Retina (tissue), 1 donor: ENCODE measurements around the gene ADCY3.

Experiments
- DNase-seq: peaks from one replicate; pipeline ENCODE4 v3.0.0-alpha.2; 2016

Gene ADCY3

DNA sequence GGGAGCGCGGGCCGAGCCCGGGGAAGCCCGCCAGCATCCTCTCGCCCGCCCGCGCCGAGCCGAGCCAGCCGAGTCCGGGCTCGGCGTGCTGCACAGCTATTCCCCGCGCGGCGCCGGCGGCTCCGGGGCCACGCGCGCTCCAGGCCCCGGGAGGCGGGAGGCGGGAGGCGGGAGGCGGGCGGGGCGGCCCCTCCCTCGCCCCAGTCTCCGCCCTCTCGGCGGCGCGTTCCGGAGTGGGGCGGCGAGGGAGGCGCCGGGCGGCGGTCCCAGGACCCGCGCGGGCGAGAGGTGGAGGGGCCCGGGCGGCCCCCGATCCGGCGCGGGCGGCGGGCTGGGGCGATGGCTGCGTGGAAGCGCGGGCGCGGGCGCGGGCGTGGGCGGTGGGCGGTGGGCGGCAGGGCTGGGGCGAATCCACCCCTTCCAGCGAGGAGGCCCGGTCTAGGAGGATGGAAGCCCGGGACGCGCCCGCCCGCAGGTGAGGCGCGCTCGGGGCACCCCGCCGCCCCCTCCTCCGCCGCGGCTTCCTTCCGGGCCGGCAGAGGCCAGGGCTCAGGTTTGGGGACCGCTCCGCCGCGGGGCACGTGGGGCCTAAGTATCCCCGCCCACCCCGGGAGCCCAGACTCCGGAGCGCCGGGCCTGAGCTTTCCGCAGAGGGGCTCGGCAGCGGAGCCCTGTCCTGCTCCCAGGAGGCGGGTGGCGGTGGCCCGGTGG lies at the start of gene ADCY3:
ADCY3 (minus strand) TSS at position 140 of the 711 bp plus-strand sequence. CDS start 1,250 bp downstream, outside the sequence.
- peak; percentile 73 for DNase-seq

DNA sequence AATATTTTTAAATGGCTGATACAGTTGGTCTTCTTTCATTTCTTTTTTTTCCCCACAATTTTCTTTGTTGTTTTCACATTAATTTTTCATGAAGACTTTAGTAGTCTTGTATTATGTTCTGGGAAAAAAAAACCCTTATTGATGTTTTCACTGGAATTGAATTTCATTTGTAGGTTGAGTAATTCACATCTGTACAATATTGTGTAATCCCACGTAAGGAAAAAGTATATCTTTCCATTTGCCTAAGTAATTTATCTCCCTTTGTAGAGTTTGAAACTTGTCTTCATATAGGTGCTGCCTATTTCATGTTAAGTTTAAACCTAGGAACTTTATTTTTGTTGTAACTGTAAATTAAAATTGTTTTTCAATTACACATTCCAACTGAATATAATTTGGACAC lies 49.7 kb upstream of the ADCY3 start:
- DNase-seq, result no peak

DNA sequence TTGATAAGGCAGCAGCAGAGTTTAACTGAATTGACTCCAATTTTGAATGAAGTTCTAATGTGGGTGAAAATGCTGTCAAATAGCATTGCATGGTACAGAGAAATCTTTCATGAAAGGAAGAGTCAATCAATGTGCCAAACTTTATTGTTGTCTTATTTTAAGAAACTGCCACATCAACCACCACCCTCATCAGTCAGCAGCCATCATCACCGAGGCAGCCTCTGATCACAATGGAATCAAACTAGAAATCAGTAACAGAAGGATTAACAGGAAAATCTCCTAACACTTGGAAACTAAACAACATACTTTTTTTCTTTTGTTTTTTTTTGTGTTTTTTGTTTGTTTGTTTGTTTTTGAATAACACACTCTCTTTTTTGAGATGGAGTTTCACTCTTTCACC lies 41.9 kb upstream of the ADCY3 start:
- no peak for DNase-seq

DNA sequence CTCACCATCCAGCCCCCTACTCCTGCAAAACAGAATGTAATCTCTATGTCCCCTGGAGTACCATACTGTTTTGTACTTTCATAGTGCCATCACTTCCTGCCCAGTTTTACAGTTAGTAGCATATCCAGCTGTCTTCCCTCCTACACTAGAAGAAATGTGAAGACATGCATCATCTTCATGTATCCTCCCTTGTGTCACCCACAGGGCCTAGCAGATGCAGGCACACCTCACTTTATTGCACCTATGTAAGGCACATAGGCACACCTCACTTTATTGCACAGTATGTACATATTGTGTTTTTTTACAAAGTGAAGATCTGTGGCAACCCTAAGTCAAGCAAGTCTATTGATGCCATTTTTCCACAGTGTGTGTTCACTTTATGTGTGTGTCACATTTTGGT lies 39.7 kb upstream of the ADCY3 start:
- no peak for DNase-seq

DNA sequence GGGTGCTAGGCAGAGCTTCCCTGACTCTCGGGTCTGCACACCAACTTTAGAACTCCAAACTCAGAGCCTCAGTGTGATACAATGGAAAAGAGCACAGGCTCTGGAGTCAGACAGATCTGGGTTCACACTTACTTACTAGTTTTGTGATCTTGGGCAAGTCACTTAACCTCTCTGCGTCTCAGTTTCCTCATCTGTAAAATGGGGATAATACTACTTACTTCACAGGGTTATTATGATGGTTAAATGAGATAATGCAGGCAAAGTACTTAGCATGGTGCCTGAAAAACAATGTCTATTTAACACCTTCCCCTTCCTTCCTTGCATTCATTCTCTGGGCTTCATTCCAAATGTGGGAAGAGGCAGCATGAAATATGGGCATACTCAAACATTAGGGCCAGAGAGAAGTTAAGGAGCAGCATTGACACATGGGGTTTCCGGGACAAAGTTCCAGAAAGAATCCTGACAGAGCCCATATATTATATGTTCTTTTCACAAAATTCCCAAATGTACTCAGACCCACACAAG lies 38.4 kb upstream of the ADCY3 start:
- no peak for DNase-seq

DNA sequence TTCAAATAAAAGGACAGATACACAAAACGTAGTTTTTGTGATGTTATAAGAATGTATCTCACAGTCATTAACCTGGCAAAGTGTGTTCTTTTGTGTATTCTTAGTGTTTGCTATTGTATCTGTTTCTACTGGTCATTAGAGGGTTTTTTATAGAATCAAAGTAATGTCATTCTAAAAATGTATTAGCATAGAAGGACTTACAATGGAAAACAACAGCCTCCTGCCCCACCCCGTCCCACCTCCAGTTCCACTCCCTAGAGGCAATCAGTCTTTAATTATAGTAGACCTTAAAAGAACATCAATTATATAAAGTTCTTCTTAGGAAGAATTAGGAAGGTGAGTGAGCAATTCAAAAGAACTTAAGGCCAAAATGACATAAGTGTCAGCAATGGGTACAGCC lies 37.9 kb upstream of the ADCY3 start:
- DNase-seq, result no peak

DNA sequence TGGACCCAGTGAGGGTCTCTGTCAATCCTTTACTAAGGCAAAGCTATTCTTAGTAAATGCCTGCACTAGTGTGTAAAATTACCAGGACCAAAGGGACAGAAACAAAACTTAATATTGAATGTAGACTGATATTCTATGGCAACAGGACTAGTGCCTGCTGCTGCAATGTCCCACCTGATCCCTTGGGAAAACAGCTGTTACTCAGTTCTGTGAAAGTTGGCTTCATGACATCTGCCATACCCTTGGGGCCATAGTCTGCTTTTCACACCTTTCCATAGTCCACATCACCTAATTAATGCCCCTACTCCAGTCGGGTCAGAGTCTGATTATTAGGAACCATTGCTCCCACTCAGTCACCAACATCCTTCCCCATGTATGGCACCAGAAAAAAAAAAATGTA lies 37.2 kb upstream of the ADCY3 start:
- no peak for DNase-seq

DNA sequence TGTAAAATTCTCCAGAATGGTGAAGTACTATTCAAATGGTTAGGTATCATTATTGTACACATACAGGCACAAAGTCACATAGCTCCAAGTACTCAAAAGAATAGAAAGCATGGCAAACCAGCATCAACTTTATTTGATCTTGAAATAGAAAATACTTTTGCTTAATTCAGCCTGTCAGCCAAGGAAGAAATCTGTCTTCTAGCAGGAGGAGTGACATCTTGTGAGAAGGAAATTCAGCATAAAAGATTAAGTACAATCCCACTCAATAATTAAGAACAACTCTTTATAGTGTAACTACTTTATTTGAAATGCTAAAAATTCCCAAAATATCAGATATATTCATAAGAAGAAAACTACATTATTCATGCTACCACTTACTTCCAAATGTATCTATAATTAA lies 35.9 kb upstream of the ADCY3 start:
- no peak for DNase-seq

DNA sequence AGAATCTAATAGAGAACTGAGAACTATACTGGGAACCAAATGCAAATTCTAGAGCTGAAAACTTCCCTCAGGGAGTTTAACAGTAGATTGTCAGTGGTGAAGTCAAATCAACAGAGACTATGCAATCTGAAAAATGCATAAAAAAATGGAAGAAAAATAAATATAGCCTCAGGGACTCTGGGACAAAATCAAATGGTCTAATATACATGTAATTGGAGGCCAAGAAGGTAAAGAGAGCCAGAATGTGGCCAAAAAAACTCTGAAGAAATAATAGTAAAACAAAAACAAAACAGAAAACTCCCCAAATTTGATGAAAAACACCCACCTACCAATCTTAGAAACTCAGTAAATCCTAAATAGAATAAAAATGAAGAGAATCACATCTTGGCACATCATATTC lies 35.2 kb upstream of the ADCY3 start:
- DNase-seq, result no peak

DNA sequence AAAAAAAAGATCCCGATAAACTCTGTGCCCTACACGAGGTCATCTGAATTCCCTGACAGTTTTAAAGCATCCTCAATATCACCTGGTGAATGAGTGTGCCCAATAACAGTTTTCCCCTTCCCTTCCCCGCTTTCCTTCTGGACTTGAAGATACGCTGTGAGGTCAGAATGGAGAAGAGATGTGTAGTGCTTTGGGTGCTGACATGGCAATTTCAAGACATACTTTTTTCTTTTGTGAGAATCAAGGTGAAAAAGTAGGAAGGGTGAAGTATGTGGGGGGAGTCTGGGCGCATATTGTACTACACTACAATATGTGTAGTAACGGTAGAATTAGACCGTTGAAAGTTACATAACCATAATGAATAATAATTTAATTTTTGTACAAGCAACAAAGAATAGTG lies 30.1 kb upstream of the ADCY3 start:
- no peak for DNase-seq

DNA sequence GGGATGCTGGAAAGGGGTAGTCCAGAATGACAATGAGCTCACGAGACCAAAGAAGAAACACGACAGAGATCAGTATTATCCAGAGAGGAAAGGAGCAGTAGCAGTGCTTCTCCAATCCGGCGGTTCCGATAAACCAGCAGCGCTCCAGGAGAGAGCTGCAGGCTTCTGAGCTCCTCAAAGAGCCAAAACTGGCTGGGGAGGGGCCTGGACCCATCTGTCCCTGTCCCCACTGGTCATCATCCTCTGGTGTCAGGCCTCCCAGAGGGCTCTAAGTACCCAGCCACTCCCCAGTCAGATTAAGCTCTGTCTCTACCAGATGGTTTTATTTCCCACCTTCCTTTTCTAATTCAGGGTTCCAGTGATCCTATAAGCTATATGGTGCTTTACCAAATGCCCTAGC lies 28.5 kb upstream of the ADCY3 start:
- DNase-seq, result no peak

DNA sequence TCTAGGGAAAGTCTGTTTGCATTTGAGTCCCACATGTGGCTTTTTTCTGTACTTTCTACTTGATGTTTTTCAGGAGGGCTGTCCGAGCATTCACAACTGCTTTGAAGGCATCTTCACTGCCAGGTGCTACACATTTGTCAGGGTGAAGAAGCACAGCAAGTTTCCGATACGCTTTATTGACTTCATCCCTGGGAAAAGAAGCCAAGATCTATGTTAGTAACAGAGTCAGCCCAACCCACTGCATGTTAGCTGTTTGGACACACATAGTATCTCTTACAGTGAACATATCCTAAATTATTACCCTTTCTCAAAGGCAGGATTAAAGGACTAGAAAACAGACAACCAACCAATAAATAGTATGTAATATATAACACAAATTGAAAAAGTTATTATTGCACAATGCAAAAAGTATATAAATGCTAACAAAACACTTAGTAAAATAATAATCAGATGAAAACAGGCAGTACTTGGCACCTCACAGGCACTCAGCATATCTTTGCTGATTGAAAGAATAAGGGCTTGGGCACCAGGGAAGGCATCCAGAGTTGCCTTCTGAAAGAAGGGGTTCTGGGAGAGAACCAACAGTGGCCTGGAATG lies 27.6 kb upstream of the ADCY3 start:
- DNase-seq, result no peak

DNA sequence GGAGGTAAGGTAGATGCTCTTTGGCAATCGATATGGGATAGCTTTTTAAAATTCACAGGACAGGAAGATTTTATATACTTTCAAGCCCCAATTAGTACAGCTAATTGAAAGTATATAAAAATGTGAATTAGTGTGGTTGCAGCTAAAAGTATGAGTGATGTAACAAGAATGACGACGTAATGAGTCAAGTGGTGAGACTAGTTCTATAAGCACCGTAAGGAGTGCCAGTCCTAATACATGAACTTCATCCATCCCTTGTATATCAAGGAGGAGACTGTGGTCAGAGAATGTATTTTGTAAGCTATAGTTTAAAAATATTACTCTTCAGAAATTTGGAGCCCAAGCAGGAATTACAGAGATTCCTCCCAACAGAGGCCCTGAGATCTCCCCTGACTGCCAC lies 25.9 kb upstream of the ADCY3 start:
- no peak for DNase-seq

DNA sequence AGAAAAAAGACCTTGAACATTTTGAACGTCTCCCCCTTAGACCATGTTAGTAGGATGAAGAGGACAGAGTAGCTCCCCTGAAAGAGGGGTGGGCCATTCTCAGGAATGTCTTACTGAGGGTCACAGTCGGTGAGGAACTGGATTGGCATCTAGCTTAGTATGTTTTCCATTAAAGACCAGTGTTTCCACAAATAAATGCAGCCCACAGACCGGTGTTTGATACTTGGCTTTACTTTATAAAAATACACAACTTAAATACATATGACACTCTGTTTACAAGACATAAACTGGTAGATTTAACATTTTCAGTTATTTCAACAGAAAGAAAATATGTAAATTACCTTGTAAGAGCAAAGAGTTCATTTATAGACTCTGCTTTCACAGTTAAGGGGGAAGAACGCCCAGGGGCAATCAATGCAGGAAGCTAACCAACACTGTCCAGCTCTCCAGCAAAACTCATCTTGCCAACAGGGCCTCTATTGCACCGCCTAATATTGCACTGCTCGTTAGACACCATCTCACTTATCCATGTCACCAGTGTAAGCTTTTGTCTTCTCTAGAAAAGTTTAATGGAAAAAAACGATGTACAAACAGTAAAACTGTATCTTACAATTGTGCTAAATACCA lies 23.5 kb upstream of the ADCY3 start:
- no peak for DNase-seq

DNA sequence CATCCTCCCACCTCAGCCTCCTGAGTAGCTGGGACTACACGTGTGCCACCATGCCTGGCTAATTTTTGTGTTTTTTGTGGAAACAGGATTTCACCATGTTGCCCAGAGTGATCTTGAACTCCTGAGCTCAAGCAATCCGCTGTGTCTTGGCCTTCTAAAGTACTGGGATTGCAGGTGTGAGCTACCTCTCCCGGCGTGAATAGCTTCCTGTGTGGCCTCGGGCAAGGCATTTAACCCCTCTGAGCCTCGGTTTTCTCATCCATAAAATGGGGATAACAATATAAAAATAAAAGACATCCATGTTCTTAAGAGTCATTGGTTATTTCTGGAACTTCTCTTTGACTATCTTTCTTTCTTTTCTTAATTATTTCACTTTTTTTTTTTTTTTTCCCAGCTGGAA lies 19.3 kb upstream of the ADCY3 start:
- no peak for DNase-seq

DNA sequence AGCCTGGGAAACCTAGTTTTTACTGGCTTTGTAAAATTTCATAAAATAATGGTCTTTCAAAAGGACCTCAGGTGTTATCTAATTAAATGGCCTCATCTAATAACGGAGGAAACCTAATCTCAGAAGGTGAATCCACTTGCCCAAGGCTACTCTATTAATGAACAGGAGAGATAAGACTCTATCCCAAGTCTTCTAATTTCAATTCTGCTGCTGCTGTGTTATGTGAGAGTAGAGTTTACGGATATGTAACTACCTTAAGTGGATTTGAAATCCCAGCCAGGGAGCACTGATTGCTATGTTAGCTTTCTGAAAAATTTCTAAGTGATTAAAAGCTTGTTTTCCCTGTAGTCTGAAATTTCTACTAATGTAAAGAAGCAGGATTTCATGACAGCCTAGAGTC lies 17.2 kb upstream of the ADCY3 start:
- no peak for DNase-seq

DNA sequence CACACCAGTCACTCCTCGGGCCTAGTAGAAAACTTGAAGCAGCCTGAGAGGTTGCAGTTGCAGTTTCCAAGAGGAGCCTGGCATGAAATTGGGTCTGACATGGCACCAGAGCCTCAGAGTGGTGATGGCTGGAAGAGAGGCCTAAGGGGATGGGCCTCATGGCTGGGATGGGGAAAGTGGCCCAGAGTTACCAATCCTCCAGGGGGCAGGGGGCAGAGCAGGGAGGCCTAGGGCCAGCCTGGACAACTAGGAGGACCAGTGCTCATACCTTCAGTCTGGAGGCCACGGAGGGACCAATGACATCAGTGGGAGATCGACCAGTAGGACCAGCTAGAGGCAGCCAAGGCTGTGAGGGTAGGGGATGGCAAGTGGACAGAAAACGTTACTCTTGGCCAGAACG lies 15.1 kb upstream of the ADCY3 start:
- DNase-seq, result no peak

DNA sequence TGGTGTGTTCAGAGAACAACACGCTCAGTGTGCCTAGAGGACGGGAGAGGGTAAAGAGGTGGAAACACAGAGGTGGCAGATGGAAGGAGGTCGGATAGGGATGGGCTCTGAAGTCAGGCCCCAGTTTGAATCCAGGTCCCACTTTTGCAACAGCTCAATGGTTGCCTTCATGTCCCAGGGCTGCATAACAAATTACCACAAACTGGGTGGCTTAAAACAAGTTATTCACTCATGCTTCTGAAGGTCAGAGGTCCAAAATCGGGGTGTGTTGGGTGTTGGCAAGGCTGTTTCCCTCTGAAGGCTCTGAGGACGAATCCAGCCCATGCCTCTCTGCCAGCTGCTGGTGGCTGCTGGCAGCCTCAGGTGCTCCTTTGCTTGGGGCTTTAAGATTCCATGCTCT lies 12.7 kb upstream of the ADCY3 start:
- DNase-seq, result no peak

DNA sequence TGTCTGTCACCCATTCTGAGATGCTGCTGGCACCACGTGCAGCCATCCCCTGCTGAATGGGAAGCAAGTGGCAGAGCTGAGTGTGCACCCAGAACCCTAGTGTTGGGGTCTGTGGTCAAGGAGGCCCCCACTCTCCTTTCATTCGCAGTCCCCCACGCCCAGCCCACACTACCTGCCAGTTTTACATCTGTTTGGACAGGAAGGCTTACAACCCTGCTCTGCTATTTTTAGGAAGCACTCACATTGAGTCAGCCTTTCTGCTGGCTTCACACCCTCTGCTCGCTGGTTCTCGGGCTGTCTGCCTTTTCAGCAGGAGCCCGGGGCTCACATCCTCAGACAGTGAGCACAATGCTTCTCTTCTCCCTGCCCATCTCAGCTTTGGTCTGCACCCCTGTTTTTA lies 10.7 kb upstream of the ADCY3 start:
- DNase-seq, result no peak

DNA sequence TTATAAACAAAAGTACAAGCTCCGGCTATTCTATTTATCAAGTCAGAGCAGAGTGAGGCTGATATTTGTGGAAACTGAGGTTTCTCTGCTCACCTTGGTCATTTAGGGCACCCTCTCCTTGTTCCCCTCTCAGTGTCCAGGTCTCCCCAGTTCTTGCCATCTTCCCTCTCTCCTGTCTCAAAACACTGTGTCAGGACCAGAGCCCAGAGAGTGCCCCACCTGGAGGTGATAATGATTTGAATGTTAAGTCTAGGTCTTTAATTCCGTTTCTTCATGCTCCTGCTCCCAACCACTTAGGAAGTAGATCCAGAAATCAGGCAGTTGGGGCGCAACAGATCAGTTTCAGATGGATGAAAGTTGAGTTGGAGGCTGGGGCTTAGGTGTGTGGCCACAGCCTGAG lies 9.2 kb upstream of the ADCY3 start:
- DNase-seq, result no peak

DNA sequence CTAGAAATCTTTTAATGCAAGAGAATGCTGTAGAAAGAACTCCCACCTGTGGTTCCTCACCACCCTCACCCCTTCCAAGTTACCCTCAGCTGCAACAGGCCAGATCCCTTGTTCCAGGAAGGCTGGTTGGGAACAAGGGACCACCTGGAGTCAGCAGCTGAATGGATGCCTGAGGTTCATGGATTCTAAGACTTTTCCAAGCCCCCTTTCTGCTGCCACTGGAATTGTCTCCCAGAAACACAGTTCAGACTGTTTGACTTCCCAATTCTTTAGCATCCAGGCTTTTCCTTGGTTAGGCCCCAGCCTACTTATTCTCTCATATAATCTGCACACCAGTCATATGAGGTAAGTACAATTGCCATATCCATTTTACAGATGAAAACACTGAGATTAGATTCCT lies 8.0 kb upstream of the ADCY3 start:
- no peak for DNase-seq

DNA sequence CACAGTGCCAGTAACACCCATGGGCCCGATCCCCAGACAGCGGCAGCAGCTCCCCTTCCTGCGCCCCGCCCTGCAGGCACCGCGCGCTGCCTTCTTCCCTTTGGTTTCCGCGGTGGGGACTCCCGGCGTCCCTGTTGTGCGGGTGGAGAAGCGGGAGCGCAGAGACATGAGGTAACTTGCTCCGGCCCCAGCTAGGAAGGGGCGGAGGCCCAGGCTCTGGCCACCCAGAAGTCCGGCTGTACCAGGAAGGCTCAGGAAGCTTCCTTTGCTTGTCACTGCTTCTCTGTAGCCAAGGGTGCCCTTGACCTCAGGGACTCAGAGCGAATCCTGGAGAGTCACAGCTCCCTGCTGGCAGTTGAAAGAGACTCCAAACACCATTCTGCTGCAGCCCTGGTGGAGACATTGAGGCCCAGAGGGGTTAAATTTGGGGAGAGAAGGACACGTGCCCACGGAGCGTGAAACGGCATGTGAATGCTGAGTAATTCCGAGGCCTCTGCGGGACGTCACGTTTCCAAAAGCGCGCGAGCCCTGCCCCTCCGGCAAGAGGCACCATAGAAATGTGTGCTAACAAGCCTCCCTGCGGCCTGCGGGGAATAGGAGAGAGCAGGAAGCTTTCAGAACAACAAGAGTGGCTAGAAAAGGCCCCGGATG lies 6.7 kb upstream of the ADCY3 start:
- peak; percentile 75 for DNase-seq

DNA sequence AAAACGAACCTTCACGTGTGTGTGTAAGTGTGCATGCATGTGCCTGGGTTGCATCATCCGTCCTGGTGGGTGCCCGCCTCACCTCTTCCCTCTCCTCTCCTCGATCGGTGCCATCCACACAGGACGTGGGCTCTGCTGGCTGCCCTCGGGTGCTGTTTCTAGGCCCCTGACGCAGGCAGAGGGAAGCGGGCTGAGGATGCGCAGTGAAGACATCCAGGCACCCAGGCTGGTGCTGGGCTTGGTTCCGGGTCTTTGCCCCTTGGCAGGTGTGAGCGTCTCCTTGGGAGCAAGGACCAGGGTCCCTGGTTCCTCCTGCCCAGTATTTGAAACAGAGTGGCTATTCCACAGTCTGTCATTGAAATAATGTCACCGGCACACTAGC lies 6.2 kb upstream of the ADCY3 start:
- DNase-seq, result no peak

DNA sequence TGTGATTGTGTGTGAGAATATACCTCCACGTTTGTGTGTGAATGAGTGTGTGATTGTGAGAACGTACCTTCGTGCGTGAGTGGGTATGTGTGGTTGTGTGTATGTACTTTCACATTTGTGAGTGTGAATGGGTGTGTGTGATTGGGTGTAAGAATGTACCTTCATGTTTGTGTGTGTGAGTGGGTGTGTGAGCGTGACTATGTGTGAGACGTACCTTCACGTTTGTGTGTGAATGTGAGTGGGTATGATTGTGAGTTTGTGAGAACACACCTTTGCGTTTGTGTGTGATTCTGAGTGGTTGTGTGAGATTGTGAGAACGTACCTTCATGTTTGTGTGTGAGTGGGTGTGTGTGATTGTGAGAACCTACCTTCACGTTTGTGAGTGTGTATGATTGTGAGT lies 5.8 kb upstream of the ADCY3 start:
- DNase-seq, result no peak
